SK-N-MC (cell line): ENCODE results near the gene CPZ.

Experiments used
- EZH2 ChIP-seq: fragments of 200-600 bp; sonication (generic); IDR thresholded peaks from one replicate; pipeline ENCODE4 v1.6.1; 2017; ENCODE audit warnings: antibody characterized with exemption
- POLR2AphosphoS5 ChIP-seq: IDR thresholded peaks from 2 replicates; pipeline ENCODE4 v1.6.1; 2012; ENCODE audit warnings: mild to moderate bottlenecking, low read depth, low read length, borderline replicate concordance

DNA sequence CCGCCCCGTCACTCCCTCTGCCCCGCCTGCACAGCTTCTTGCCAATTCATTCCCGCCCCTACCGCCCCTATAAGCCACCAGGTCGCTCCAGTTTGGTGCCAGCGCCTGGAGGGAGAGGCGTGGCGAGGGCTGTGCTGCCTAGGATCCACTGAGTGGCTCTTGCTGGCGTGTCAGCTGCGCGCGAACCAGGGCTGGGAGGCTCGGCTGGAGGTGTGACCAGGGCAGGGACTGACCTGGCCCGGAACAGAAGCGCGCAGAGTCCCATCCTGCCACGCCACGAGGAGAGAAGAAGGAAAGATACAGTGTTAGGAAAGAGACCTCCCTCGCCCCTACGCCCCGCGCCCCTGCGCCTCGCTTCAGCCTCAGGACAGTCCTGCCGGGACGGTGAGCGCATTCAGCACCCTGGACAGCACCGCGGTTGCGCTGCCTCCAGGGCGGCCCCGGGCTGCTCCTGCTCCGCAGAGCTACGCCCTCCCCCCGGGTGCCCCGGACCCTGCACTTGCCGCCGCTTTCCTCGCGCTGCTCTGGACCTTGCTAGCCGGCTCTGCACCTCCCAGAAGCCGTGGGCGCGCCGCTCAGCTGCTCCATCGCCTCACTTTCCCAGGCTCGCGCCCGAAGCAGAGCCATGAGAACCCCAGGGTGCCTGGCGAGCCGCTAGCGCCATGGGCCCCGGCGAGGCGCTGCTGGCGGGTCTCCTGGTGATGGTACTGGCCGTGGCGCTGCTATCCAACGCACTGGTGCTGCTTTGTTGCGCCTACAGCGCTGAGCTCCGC is 12.1 kb upstream of the CPZ start, which contains the start of gene GPR78:
- TF ChIP-seq EZH2 (no peak), POLR2AphosphoS5 (no peak)
